ENCODE measurements around the gene SLC47A2. TPM values are rescaled to one million over a fixed set of nuclear protein-coding genes. Genes with fewer than 3 reads are reported as not detected.

Gene SLC47A2
- total RNA-seq, 3 donors from 2014 or later = 0.15 to 0.66 TPM; not detected in 1

- Histone ChIP-seq H3K9me3 (no peaks in the 10 kb centered on the region), H3K27ac (no peak overlapping the region), H3K4me1 (peaks cover 0 to 5% of the 10 kb centered on the region in 2 donors), H3K27me3 (no peaks in the 10 kb centered on the region), H3K36me3 (no peaks in the 10 kb centered on the region), H3K4me3 (no peak overlapping the region)
- no peak for DNase-seq (ENCODE audit: low spot score in 2 of 2)
- TF ChIP-seq POLR2AphosphoS5 (IDR thresholded peaks at IDR 0.05) (no peak), POLR2A (IDR thresholded peaks at IDR 0.05) (no peak), CTCF (IDR thresholded peaks at IDR 0.05) (no peak)
- intact Hi-C loops (cut with DNase I; ENCODE audit: low total_unique reads) = no loop called here
Observed at GRCh38 chr17:19644493-19645210, 71.7 kb downstream of the SLC47A2 start.

GRCh38 chr17:19642373-19642893, 74.0 kb downstream of the SLC47A2 start:
- Histone ChIP-seq H3K4me1 (peaks cover 0 to 4% of the 10 kb centered on the region in 2 donors), H3K27me3 (no peaks in the 10 kb centered on the region), H3K27ac (no peak overlapping the region), H3K36me3 (no peaks in the 10 kb centered on the region), H3K9me3 (no peaks in the 10 kb centered on the region), H3K4me3 (no peak overlapping the region)
- intact Hi-C loops (cut with DNase I; ENCODE audit: low total_unique reads) = no loop called here
- no peak for DNase-seq (ENCODE audit: low spot score in 2 of 2)
- no peak for TF ChIP-seq POLR2AphosphoS5 (IDR thresholded peaks at IDR 0.05)
- TF ChIP-seq CTCF (IDR thresholded peaks at IDR 0.05) = no peak
- TF ChIP-seq POLR2A (IDR thresholded peaks at IDR 0.05) = no peak

GRCh38 chr17:19641687-19642372, 74.6 kb downstream of the SLC47A2 start:
- no peaks in the 10 kb centered on the region for H3K36me3 ChIP-seq
- H3K27me3 ChIP-seq = no peaks in the 10 kb centered on the region
- H3K4me1 ChIP-seq = no peaks in the 10 kb centered on the region
- no peaks in the 10 kb centered on the region for H3K9me3 ChIP-seq
- DNase-seq (ENCODE audit: low spot score in 2 of 2) = no peak
- intact Hi-C loops (cut with DNase I; ENCODE audit: low total_unique reads) = no loop called here
- TF ChIP-seq POLR2A (IDR thresholded peaks at IDR 0.05) = no peak
- no peak for TF ChIP-seq POLR2AphosphoS5 (IDR thresholded peaks at IDR 0.05)
- TF ChIP-seq CTCF (IDR thresholded peaks at IDR 0.05) = no peak
- no peak overlapping the region for H3K27ac ChIP-seq
- H3K4me3 ChIP-seq = no peak overlapping the region

GRCh38 chr17:19631905-19632304, 84.5 kb downstream of the SLC47A2 start:
- TF ChIP-seq POLR2A (IDR thresholded peaks at IDR 0.05) = no peak
- TF ChIP-seq POLR2AphosphoS5 (IDR thresholded peaks at IDR 0.05) = no peak
- TF ChIP-seq CTCF (IDR thresholded peaks at IDR 0.05) = no peak
- intact Hi-C loops (cut with DNase I; ENCODE audit: low total_unique reads) = no loop called here

GRCh38 chr17:19630661-19631060, 85.7 kb downstream of the SLC47A2 start:
- TF ChIP-seq POLR2A (IDR thresholded peaks at IDR 0.05) (no peak), POLR2AphosphoS5 (IDR thresholded peaks at IDR 0.05) (no peak), CTCF (IDR thresholded peaks at IDR 0.05) (no peak)
- Histone ChIP-seq H3K27ac (no peak overlapping the region), H3K4me3 (no peak overlapping the region), H3K4me1 (no peaks in the 10 kb centered on the region), H3K27me3 (no peaks in the 10 kb centered on the region), H3K9me3 (no peaks in the 10 kb centered on the region), H3K36me3 (no peaks in the 10 kb centered on the region)
- intact Hi-C loops (cut with DNase I; ENCODE audit: low total_unique reads) = no loop called here
- no peak for DNase-seq (ENCODE audit: low spot score in 2 of 2)

More at GRCh38 chr17:19631905-19632304, 84.5 kb downstream of the SLC47A2 start:
- H3K4me3 ChIP-seq = no peak overlapping the region
- H3K27ac ChIP-seq = no peak overlapping the region
- no peaks in the 10 kb centered on the region for H3K27me3 ChIP-seq
- no peaks in the 10 kb centered on the region for H3K4me1 ChIP-seq
- DNase-seq (ENCODE audit: low spot score in 2 of 2) = no peak
- no peaks in the 10 kb centered on the region for H3K36me3 ChIP-seq
- no peaks in the 10 kb centered on the region for H3K9me3 ChIP-seq
